Activated naive CD4-positive, alpha-beta T cell treated with Interleukin-2 at 50 U/mL for 16 hours (primary cell): ENCODE measurements around the gene GCAT.

Experiments
- DNase-seq: peaks from one replicate; pipeline ENCODE4 v3.0.0-alpha.2; 2020

GCAT gene

DNA sequence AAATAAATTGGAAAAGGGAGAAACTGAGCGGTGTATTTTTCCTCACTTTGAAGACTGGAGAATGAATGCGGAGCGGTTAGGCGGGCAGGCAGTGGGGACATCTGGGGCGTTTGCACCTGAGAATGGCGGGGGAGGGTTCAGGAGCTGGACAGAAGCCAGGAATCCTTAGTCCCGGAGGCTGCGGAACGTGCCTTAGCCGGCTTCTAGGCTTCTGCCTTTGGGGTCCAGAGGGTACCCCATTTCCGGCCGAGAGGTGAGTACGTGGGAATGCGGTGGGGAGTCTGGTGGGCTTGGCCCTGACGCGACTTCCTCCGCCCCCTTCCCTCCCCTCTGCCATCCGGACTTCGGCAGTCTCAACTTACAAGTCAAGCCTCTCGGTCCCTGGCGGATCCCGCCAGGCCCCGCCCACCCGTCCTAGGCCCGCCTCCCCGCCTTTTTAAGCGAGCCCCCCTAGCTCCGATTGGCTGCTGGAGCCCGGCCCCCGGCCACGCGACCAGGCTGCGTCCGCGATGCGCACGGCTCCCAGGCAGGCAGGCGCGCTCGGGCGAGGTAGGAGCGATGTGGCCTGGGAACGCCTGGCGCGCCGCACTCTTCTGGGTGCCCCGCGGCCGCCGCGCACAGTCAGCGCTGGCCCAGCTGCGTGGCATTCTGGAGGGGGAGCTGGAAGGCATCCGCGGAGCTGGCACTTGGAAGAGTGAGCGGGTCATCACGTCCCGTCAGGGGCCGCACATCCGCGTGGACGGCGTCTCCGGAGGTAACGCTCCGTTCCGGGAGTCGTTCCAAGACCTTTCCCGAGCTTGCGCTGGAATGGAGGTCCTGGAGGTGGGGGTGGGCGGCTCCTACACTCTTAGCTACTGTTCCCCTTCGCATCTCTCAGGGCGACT is at the start of gene GCAT:
Gene GCAT, plus strand, starts transcription at position 525 of the 884 bp plus-strand sequence. Its CDS starts 34 bp downstream, at position 559.
- DNase-seq = peak; percentile 88

DNA sequence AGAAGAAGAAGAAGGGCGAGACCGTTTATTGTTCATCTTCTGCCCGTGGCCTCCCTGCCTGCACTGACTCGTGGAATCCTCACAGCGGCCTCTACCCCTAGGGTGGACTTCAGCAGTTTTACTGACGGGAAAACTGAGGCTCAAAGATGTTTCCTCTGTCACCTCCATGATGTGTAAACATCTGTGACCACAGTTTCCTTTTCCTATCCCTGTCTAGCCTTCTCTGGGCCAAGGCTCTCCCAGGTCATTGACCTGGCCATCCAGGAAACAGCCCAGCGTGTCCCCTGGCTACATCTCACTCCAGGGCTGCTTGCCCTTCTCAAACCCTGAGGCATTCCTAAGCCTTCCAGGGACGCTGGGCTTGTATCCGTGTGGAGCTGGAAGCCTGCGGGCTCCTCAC is 49.0 kb upstream of the GCAT start:
- DNase-seq = no peak

DNA sequence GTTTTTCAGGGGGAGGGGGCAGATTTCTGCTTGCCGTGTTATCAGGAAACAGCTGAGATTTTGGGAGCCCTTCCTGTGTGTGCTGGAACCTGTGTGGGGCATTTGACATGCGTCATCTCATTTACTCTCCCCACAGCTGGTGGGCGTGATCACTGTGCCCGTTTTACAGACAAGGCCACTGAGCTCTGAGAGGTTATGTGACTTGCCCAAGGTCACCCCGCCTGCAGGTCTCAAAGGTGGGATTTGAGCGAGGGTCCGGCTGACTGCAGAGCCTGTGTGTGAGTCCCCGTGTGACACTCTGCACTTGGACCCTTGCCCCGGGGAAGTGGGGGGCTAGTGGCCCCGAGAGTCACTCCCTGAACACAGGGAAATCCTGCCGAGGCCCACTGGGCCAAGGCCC is 48.5 kb upstream of the GCAT start:
- no peak for DNase-seq

DNA sequence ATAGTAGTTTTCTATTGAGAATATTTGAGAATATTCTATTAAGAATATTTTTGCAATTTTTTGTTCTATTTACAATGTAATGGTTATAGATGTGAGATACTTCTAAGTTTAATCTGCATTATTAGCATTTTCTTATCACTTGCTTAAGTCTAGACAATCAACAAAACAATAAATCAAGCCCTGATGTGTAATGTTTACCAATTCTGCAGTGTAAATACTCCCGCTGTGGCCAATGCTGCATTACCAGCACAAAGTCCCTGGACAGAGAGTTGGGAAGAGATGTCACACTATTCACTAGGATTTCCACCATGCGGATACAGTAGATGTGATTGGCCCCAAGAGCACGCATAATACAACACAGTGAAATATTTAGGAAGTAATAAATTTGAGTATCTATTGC is 47.6 kb upstream of the GCAT start:
- DNase-seq = no peak

DNA sequence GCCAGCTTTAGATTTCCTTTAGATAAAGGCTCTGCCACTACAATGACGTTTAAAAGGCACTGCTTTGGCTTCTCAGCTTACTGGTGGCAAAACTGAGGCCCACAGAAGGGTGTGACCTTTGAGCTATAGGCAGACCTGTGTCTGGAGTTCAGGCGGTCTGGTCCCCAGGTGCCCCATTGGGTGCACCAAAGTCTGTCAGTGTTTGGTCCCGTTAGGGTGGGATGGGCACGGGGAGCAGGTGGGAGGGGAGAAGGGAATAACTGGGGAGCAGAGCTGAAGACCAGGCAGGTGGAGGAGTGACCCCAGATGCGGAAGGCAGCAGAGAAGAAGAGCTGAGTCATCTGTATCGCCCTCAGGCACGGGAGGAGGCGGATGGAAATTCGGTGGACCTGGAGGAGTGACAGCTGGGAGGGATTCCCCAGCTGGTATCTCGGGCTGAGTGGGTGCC is 45.3 kb upstream of the GCAT start:
- DNase-seq = no peak

DNA sequence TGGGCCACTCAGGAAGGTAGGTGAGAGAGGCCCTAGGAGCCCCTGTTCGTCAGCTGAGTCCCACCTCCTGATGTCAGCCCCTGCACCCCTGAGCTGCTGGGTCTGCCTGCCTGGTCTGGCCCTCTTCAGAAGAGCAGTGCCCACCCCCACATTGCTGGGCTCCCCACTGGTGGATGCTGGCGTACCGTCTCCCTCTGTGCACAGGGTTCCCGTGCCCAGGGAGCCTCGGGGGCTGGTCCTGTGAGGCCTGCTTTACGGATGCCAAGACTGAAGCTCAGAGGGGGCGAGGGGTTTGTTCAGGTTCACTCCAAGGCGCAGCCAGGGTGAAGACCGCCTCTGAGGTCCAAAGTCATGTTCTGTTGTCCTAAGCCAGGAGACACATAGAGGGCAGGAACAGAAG is 44.7 kb upstream of the GCAT start:
- DNase-seq = no peak

DNA sequence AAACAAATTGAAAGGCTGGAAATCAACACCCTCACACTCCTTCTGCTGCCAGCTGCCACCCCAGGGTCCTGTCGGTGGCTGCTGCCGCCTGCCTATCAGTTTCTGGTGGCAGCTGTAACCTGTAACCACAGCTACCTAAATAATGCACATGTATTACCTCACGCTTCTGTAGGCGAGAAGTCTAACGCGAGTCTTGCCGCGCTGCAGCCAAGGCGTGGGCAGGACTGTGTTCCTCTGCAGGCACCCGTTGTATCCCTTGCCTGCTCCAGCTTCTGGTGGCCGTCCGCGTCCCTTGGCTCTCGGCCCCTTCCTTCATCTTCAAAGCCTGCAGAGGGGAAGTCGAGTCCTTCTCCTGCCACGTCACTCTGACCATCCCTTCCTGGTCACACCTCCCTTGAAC is 44.1 kb upstream of the GCAT start:
- DNase-seq = no peak

DNA sequence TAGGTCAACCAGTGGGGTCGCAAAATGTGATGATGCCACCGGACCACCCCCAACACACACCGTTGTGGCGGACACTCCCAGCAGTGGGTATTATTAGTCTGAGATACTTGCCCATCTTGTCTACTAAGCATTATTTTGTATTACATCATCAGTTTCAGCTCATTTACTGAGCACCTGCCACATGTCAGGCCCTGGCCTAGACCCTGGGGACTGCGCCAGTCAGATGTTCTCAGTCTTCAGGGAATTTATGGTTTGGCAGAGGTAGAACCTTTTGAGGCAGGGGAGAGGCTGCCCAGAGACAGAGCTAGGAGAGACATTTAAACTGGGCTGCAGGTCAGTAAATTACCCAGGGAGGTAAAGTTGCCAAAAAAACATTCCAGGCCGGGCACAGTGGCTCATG is 43.1 kb upstream of the GCAT start:
- DNase-seq = no peak

DNA sequence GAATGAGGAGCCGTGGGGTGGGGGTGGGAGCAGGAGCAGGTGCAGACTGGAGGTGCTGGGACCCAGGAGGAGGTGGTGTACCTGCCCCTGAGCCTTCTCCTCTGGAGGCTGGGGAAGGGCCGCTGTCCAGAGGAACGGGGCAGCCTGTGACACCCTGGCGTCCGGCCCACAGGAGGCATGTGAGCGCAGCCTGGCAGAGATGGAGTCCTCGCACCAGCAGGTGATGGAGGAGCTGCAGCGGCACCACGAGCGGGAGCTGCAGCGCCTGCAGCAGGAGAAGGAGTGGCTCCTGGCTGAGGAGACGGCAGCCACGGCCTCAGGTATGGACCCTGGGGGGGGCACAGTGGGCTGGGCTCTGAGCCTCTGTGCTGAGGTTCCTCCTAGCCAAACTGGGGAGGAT is 42.2 kb upstream of the GCAT start:
- no peak for DNase-seq

DNA sequence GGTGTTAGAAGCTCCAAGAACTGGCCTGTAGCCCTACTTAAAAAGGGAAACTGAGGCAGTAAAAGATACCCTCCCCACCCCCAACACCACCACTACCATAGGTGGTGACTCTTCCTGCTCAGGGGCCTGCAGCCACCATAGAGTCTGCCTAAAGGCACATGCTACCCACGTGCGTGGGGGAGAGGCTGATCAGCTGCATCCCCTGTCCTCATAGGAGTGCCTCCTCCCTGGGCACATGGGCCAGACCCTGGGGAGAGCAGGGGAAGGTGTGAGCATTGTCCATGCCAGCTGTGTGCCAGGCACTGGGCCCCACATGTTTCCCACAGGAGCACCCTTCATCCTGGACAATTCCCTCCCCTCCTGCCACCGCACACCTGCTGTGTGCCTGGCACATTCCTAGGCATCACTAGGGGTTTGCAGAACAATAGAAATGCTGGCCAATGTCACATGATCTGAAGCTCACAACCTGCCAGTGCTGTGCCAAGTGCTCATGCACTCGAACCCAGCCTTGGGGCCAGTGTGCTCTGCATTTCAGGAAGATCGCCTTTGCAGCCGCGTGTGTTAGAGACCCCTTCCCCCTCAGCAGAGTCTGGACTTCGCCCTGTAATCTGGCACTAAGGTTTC is 41.7 kb upstream of the GCAT start:
- no peak for DNase-seq

DNA sequence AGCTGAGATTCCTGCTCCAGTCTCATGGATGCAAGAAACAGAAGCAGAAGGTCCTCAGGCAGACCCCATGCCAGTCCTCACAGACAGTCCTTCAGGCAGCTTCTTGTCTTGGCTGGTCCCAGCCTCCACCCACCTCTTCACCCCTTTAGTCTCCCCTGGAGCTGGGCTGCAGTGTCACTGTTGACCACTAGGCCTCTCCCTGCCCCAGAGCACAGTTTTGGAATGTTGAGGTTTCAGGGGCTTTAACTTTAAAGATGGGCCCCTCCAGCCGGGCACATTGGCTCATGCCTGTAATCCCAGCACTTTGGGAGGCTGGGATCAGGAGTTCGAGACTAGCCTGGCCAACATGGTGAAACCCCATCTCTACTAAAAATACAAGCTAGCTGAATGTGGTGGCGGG is 39.5 kb upstream of the GCAT start:
- DNase-seq = no peak

DNA sequence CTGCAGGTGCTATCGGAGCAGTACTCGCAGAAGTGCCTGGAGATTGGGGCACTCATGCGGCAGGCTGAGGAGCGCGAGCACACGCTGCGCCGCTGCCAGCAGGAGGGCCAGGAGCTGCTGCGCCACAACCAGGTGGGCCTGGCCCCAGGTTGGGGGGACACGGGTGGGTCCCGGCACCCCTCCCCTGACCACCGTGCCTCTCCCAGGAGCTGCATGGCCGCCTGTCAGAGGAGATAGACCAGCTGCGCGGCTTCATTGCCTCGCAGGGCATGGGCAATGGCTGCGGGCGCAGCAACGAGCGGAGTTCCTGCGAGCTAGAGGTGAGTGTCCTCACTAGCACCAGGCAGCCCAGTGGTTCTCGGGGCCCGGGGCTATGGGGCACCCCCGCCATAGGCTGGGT is 38.7 kb upstream of the GCAT start:
- DNase-seq = no peak

DNA sequence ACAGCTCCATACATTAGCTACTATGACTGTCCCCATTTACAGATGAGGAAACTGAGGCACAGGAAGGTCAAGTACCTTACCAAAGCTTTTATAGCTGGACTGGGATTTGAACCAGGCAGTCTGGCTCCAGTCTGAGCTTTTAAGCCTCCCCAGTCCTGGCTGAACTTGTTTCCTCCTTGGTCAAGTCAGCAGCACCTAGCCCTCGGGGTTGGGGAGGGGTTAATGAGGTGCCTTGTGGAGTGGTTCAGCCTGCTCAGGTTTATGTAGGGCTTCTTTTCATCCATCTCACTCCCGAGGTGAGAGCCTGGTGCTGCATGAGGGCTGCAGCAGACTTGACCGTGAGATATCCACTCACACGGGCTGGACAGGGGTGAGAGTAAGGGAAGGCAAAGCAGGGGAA is 36.7 kb upstream of the GCAT start:
- DNase-seq = no peak

DNA sequence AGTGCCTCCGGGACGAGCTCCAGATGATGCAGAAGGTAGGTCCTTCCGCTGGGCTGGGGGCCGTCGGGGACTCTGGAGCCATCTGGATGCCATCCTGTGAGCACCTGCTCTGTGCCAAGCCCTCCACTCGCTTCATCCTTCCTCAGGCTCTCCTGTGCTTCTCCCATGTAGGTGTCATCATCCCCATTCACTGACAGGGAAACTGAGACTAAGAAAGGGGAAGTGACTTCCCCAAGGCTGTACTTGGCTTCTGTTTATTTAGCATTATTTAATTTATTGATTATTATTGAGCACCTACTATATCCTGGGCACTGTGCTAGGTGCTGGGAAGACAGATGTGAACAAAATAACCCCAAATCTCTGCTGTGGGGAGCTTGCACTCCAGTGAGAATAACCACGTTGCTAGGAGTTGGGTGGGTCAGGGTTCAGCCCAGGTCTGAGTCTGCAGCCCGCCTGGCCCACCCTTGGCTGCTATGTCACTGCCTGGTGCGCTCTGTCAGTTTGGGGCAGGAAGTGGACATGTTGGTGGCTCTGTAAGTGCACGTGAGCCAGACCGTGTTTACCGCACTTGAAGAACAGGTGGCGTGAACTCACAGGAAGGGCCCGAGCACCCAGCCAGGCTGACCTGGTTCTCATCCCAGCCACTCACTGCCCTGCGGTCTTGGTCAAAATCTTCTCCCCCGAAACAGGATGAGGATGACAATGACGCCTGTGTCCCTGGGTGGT is 35.9 kb upstream of the GCAT start:
- no peak for DNase-seq

DNA sequence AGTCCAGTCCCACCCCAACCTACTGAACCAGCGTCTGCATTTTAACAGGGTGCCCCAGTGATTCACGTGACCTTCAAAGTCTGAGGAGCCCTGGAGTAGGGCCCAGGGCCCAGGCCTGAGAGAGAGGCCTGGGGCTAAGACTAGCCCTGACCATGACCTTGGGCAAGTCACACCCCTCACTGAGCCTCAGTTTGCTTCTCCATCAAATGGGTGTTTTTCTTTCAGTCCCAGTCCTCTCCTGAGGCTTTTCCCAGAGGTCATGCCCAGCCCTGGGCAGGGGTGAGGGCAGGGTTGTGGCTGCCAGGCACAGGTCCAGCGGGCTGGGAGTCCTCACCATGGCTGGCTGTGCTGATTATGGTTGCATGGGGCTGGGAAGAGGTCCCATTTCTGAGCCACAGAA is 33.0 kb upstream of the GCAT start:
- DNase-seq = no peak

DNA sequence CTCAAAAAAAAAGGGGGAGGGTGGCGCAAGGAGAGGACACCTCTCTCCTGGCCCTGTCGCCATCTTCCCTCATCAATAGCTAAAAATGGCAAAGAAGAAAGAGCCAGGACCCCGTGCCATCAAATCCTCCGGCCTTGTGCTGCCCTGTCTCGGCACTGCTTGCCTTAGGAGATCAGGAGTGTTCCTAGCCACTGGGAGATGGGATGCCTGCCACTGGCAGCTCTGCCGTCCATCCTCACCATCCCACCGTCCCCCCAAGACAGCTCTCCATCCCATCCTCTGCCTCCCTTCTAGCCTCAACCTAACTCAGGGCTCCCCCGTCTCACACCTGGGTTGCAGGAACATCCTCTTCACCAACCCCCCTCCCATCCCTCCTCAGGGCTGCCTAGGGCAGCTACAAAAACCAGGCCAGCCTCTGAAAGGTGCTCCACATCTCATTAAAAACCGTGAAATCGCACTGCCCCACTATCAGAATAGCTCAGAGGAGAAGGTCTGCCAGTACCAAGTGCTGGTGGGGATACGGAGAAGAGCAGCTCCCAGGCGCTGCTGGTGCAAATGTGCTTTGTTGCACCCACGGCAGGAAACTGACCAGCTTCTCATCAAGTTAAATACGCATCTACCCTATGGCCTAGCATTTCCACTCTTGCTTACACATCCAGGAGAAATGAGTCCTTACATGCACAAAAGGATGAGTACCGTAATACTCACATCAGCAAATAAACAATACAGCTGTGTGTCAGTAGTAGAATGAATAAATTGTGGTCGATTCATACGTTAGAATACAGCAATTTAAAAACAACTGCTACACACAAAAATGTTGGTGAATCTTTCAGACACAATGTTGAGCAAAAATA is 31.7 kb upstream of the GCAT start:
- DNase-seq = no peak

DNA sequence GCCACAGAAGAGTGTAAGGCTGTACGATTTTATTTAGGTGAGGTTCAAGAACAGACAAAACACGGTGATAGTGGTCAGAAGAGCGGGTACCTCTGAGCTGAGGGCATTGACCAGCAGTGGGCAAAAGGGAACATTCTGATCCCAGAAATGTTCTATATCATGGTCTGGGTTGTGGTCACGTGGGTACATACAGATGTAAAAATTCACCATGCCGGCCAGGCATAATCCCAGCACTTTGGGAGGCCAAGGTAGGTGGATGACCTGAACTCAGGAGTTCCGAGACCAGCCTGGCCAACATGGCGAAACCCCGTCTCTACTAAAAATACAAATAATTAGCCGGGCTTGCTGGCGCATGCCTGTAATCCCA is 31.1 kb upstream of the GCAT start:
- DNase-seq = no peak

DNA sequence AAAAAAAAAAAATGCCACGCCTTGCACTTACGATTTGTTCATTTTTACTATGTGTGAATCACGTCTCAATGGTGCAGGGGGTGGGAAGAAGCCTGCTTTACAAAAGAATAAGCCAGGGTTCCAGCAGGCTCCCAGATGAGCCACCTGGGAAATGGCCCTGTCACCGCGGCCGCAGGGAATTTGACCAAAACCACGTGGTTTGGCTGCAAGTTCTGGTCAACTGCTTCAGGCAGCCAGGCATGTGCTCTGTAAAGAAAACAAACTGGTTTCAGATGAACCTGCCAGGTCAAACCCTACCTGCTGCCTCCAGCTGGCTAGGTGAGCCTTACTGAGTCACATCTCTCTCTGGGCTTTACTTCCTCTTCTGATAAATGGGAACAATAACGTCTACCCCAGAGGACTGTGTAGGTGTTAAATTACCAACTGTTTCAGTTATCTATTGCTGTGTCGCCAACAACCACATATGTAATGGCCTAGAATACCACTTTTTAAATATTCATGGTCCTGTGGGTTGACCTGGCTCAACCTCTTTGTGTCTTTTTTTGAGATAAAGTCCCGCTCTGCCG is 30.5 kb upstream of the GCAT start:
- no peak for DNase-seq

DNA sequence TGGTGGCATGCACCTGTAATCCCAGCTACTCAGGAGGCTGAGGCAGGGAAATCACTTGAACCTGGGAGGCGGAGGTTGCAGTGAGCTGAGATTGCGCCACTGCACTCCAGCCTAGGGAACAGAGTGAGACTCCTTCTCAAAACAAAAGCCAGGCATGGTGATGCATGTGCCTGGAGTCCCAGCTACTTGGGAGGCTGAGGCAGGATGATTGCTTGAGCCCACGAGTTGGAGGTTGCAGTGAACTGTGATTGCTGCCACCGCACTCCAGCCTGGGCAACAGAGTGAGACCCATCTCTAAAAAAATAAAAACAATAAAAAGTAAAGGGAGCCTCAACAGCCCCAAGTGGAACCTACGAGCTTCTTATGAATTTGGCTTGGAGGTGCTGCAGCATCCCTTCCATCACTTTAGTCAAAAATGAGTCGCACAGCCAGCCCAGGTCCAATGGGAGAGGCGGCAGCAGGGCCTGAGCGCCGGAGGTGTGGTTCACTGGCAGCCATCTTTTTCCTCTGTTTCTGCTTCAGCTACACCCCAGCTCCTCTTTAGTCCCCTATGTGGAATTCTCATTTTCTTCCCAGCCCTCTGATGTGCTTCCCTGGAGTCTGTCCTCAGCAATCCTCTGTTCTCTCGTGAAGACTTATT is 29.2 kb upstream of the GCAT start:
- DNase-seq = no peak

DNA sequence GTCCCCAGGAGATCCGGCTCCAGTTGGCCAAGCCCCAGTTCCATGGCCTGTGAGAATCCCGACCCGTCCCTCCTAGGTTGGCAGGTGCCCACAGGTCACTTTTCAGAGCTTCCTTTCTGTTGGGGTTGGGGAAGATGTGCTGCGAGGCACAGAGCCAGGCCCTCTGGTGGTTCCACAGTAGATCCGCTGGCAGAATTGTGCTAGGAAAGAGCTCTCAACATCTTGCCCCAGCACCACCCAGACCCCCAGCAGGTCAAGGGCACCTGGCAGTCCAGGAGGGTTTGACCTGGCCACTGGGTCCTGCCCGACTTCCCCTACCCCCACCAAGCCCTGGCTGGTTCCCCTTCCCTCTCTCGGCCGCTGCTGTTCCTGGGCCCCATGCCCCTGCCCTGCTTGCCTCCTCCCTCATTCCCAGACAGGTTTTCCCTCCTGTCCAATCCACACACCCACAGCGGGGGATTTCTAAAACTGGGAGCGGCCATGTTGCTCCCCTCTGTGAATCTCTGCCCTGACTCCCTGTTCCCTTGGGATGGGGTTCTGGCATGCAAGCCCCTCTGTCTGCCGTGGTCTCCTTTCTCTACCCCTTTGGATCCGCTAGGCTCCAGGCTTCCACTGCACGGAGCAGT is 26.2 kb upstream of the GCAT start:
- DNase-seq = no peak

DNA sequence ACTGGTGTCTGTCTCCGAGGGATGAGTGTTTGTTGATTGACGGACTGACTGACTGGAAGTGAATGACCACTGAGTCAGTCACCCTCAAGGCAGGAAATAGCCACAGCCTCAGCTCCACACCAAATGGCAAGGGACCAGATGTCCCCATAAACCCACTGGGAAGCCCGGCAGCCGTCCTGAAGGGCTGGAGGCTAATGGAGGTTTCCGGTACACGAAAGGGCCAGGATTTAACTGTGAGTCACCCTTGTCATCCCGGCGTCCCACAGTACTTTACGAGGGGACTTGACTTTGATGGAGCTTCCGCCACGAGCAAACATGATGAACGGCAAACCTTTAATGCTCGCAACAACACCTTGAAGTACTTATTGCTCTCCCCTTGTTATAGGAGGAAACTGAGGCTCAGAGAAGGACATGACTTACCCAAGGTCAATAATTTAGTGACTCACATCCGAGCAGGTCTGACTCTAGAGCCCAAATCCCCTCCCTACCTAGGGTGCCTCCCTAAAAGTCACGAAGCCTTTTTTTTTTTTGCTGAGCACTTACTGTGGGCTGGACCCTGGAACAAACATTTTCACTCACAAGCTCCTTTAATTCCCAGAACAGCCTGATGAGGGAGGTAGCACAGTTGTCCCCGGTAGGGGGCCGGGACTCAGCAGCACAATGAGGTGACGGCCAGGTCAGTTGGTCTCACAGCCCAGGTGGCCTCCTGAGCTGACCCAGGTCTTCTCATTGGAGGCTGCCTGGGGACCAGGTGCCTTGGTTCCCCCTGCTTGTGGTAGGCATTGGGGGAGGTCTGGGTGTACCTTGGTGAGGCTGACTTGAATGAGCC is 25.2 kb upstream of the GCAT start:
- no peak for DNase-seq
